ENCODE measurements around the gene ZNF83. TPM values are rescaled to one million over a fixed set of nuclear protein-coding genes. Genes with fewer than 3 reads are reported as not detected.

The ZNF83 gene
- total and polyA plus RNA-seq, 8 donors: 44.0 to 187 (median 110) TPM

GRCh38 chr19:52566121-52566520 lies 72.0 kb downstream of the ZNF83 start:
- intact Hi-C loops (cut with DNase I): no loop called here
- Histone ChIP-seq H3K27me3 (no peaks in the 10 kb centered on the region), H3K27ac (no peak overlapping the region), H3K36me3 (peaks cover 0 to 40% of the 10 kb centered on the region in 2 donors), H3K4me1 (peaks cover 0 to 15% of the 10 kb centered on the region in 2 donors), H3K4me3 (no peak overlapping the region), H3K9me3 (peaks cover 0 to 77% of the 10 kb centered on the region in 2 donors)
- DNase-seq: no peak
- no peak for ATAC-seq
- TF ChIP-seq, protein P1, sequence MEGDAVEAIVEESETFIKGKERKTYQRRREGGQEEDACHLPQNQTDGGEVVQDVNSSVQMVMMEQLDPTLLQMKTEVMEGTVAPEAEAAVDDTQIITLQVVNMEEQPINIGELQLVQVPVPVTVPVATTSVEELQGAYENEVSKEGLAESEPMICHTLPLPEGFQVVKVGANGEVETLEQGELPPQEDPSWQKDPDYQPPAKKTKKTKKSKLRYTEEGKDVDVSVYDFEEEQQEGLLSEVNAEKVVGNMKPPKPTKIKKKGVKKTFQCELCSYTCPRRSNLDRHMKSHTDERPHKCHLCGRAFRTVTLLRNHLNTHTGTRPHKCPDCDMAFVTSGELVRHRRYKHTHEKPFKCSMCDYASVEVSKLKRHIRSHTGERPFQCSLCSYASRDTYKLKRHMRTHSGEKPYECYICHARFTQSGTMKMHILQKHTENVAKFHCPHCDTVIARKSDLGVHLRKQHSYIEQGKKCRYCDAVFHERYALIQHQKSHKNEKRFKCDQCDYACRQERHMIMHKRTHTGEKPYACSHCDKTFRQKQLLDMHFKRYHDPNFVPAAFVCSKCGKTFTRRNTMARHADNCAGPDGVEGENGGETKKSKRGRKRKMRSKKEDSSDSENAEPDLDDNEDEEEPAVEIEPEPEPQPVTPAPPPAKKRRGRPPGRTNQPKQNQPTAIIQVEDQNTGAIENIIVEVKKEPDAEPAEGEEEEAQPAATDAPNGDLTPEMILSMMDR (IDR thresholded peaks at IDR 0.05): no peak

Other genes with a start within 250 kb of the ZNF83 start
- 10 to 100 TPM; 17.5 to 26.7 TPM for gene ZNF528, start 240.5 kb downstream of the ZNF83 start, total RNA-seq
- gene ZNF528, start 240.5 kb downstream of the ZNF83 start, polyA plus RNA-seq (ENCODE audit: insufficient read length in 6 of 6): 10 to 100 TPM; 54.3 to 89.5 (median 70.8) TPM
- gene ZNF534, start 209.2 kb downstream of the ZNF83 start, total RNA-seq: under 1 TPM in 1 of 2 donors, not detected in 1; 0.35 TPM
- 1 to 10 TPM in 2 of 6 donors, under 1 TPM in 4; 0.36 to 2.1 (median 0.55) TPM for gene ZNF534, start 209.2 kb downstream of the ZNF83 start, polyA plus RNA-seq (ENCODE audit: insufficient read length in 6 of 6)
- 1 to 10 TPM; 1.7 to 2.3 TPM for gene ZNF578, start 184.8 kb downstream of the ZNF83 start, total RNA-seq
- 1 to 10 TPM; 4.0 to 8.7 (median 6.3) TPM for gene ZNF578, start 184.8 kb downstream of the ZNF83 start, polyA plus RNA-seq (ENCODE audit: insufficient read length in 6 of 6)
- 10 to 100 TPM; 23.8 to 24.6 TPM for gene ZNF808, start 110.7 kb downstream of the ZNF83 start, total RNA-seq
- 10 to 100 TPM; 13.9 to 21.6 (median 17.5) TPM for gene ZNF808, start 110.7 kb downstream of the ZNF83 start, polyA plus RNA-seq (ENCODE audit: insufficient read length in 6 of 6)
- 10 to 100 TPM; 18.1 to 19.1 TPM for gene ZNF701, start 68.1 kb downstream of the ZNF83 start, total RNA-seq
- 10 to 100 TPM; 19.4 to 22.3 (median 20.8) TPM for gene ZNF701, start 68.1 kb downstream of the ZNF83 start, polyA plus RNA-seq (ENCODE audit: insufficient read length in 6 of 6)
- gene ZNF611, start 96.7 kb upstream of the ZNF83 start, total RNA-seq: 10 to 100 TPM; 24.6 to 26.6 TPM
- 10 to 100 TPM; 14.1 to 18.5 (median 15.6) TPM for gene ZNF611, start 96.7 kb upstream of the ZNF83 start, polyA plus RNA-seq (ENCODE audit: insufficient read length in 6 of 6)
- 10 to 100 TPM in 1 of 2 donors, 1 to 10 TPM in 1; 8.3 to 12.5 TPM for gene ZNF600, start 148.4 kb upstream of the ZNF83 start, total RNA-seq
- 10 to 100 TPM in 2 of 6 donors, 1 to 10 TPM in 4; 6.3 to 14.2 (median 8.1) TPM for gene ZNF600, start 148.4 kb upstream of the ZNF83 start, polyA plus RNA-seq (ENCODE audit: insufficient read length in 6 of 6)
- gene ZNF28, start 183.3 kb upstream of the ZNF83 start, total RNA-seq: 10 to 100 TPM; 18.8 to 24.4 TPM
- gene ZNF28, start 183.3 kb upstream of the ZNF83 start, polyA plus RNA-seq (ENCODE audit: insufficient read length in 6 of 6): 10 to 100 TPM; 14.1 to 18.7 (median 16.6) TPM
- 10 to 100 TPM; 17.4 to 20.9 TPM for gene ZNF468, start 219.3 kb upstream of the ZNF83 start, total RNA-seq
- gene ZNF468, start 219.3 kb upstream of the ZNF83 start, polyA plus RNA-seq (ENCODE audit: insufficient read length in 6 of 6): 10 to 100 TPM; 32.5 to 40.0 (median 35.4) TPM